Keratinocyte (primary cell): ENCODE measurements around the gene SLC29A1.

Source experiments
- EZH2 ChIP-seq: IDR thresholded peaks from one replicate; pipeline ENCODE4 v1.6.1; 2012; ENCODE audit warnings: inconsistent platforms, mild to moderate bottlenecking, low read length, moderate library complexity
- TF ChIP-seq, protein P1 (sequence below), 3 experiments: IDR thresholded peaks in 1 of 3; conservative IDR thresholded peaks in 1 of 3; optimal IDR thresholded peaks in 1 of 3; 2 replicates in 2 of 3; 3 replicates in 1 of 3; pipeline versions ENCODE3 to v1.5.1; 2011; ENCODE audit warnings: low read length in 3 of 3, mild to moderate bottlenecking in 3 of 3, moderate library complexity in 2 of 3, control low read depth in 1 of 3, inconsistent platforms in 1 of 3; ENCODE audit not compliant: insufficient read depth in 2 of 3; ENCODE audit errors: extremely low read depth in 1 of 3

DNA sequence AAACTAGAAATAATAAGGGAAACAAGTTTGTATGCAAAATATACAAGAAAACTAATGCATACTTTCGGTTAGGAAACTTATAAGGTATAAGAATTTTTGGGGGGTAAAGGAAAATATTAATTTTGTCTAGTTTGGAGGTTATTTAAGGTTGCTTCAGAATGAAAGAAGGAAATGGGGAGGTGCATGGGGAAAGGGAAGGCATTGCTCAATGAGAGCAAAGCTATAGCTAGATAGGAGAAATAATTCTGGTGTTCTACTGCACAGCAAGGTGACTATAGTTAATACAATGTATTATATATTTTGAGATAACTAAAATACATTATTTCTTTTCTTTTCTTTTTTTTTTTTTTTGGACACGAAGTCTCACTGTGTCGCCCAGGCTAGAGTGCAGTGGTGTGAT, 12.1 kb upstream of the SLC29A1 start:
- TF ChIP-seq, protein P1, sequence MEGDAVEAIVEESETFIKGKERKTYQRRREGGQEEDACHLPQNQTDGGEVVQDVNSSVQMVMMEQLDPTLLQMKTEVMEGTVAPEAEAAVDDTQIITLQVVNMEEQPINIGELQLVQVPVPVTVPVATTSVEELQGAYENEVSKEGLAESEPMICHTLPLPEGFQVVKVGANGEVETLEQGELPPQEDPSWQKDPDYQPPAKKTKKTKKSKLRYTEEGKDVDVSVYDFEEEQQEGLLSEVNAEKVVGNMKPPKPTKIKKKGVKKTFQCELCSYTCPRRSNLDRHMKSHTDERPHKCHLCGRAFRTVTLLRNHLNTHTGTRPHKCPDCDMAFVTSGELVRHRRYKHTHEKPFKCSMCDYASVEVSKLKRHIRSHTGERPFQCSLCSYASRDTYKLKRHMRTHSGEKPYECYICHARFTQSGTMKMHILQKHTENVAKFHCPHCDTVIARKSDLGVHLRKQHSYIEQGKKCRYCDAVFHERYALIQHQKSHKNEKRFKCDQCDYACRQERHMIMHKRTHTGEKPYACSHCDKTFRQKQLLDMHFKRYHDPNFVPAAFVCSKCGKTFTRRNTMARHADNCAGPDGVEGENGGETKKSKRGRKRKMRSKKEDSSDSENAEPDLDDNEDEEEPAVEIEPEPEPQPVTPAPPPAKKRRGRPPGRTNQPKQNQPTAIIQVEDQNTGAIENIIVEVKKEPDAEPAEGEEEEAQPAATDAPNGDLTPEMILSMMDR (optimal IDR thresholded peaks at IDR 0.05 in 1 of 3, IDR thresholded peaks at IDR 0.05 in 1 of 3, conservative IDR thresholded peaks at IDR 0.05 in 1 of 3; ENCODE audit: extremely low read depth in 1 of 3, insufficient read depth in 2 of 3, low read length in 3 of 3), result no peak
- no peak for TF ChIP-seq EZH2
